GF-D8 (cell line): ENCODE data around the gene CUEDC1.
"Not testable (repeated sequence)": the region's sequence is repeated elsewhere in the genome, so short reads cannot be mapped to it uniquely, and the experiment has no call there.

Experiments used
- DNase-seq: peaks from one replicate; lab custom pipeline; 2025; lab: John Stamatoyannopoulos, UW

Gene CUEDC1

DNA sequence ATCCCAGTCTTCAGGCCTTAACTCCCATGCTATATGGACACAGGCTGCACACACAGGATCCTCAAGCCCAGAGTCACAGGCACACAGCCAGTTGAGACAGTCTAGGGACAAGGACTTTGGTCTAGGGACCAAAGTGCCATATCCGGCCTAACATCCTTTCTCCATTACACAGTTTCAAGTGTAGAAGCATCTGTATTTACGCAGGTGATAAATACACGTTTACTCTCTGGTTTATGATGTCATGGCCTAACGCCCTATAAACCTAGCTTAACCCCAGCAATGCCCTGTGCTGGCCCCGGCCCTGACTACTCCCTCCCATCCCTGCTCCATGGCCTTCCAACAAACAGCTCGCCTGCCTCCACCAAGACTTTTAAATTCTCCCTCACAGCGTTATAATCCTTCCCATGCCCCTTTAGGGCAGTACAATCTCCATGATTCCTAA is 17.1 kb downstream of the CUEDC1 start:
- no peak for DNase-seq

DNA sequence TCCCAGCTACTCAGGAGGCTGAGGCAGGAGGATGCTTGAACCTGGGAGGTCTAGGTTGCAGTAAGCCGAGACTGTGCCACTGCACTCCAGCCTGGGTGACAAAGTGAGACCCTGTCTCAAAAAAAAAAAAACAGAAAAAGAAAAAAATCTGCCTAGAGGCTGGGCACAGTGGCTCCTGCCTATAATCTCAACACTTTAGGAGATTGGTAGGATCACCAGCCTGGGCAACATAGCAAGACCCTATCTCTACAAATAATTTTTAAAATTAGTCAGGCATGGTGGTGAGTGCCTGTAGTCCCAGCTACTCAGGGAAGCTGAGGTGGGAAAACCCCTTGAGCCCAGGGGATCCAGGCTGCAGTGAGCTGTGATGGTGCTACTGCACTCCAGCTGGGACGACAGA is 17.7 kb downstream of the CUEDC1 start:
- no peak for DNase-seq

DNA sequence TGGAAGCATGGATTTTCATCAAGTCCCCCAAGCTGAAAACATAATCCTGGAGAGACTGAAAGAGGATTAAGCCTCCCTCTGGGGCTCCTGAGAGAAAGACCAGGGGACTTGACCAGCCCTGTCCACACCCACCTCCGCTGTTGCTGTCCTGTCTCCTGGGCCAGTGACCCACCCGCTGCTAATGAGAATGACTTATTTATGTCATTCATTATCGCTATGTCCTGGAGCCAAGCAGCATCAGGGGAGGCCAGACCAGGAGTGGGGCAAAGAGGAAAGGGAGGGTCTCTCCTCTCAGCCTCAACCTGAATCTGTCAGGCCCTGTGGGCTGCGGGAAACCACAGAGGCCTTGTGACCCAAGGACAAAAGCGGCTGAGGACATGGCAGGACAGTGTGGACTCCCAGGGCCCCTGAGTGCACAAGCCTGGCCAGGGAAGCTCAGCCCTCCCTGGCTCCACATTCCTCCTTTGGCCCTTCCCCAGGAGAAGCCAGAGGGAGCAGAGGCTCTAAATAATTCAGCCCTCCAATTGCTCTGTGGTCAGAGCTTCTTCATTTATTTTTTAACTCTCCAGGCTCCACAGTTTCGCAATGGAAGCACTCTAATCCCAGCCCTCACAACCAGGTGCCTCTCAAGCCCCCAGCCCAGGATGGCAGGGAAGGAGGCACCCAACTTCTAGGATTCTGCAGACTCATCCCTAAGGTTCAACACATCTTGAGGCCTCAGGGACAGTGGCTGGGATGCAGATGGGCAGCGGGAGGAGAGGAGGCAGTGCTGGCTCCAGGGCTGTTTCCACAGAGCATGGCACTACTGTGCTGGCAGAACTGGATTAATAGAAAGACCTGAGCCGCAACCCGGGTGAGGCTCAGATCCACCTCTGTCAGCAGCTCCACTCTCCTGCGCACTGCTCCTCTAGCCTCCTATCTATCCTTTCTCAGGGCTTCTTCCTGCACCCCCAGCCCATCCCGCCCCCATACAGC is 19.1 kb downstream of the CUEDC1 start:
- DNase-seq: no peak

DNA sequence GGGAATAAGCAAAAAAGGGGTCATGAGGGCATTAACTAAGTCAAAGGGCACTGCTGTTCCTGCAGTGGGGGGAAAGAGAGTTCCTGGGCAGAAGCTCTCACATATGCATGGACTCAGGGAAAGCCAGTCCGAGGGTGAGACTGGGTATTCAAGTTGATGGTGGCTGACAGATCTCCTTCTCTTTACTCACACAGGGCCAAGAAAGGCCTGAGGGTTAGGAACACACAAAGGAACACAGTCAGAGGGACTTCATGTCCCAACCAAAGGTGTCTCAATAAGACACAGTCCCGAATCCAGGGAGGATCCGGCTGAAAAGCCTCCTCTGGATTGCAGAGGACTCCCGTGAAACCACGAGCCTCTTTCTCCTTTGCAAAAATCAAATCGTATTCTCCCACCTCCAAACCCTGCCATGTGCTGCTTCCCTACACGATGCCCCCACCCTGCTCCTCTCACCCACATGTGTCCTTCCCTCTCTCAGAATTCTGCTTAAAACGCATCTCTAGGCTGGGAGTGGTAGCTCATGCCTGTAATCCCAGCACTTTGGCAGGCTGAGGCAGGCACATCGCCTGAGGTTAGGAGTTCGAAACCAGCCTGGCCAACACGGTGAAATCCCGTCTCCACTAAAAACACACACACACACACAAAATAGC is 23.6 kb downstream of the CUEDC1 start:
- no peak for DNase-seq

DNA sequence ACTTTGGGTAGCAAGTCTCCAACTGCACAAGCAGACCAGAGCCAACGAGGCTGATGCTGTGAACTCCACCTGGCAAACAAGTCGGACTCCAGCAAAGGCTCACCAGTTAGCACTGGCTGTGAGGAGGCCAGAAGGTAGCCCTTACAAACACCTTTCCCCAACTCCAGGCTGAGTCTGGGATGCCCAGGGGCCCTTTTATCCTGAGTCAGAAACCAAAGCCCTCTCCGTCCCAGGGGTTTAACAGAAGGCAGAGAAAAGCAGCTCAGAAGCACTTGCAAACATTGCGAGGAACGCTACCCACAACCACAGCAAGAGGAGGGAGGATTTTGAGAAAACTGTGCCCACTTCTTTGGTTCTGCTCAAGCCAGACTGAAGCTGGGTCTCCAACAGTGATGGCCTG is 25.0 kb downstream of the CUEDC1 start:
- DNase-seq: no peak

DNA sequence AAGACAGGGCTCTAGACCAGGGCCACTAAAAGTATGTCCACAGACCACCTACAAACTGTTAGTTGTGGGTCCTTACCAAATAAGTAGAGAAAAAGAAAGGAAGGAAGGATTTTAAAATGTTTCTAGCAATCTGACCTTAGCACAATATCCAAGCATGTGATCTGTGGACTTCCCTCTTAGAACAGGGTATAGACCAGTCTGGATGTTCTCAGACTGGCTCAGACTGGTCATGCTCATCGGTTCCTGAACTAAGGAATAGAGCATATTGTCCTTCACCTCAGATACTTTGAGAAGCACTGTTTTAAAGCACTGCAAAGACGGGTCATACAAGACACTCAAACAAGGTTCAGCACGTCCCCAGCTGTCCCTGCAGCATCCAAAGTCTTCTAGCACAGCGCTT is 25.8 kb downstream of the CUEDC1 start:
- DNase-seq: no peak

DNA sequence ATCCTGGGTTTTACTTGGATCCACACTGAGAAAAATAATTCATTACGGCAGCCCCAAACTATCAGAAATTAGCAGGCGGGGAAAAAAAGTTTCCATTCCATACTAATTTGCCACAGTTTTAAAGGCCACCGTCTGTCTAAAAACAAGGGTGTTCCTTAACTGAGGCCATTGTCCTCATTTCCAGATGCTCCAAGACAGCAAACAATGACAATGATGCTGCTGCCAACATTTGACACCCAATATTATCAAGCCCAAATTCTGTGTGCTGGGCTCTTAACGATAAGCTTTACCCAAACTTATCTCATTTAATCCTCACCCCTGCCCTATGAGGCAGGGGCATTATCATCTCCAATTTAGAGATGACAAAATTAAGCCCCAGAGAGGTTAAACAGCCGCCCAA is 26.3 kb downstream of the CUEDC1 start:
- DNase-seq: no peak

DNA sequence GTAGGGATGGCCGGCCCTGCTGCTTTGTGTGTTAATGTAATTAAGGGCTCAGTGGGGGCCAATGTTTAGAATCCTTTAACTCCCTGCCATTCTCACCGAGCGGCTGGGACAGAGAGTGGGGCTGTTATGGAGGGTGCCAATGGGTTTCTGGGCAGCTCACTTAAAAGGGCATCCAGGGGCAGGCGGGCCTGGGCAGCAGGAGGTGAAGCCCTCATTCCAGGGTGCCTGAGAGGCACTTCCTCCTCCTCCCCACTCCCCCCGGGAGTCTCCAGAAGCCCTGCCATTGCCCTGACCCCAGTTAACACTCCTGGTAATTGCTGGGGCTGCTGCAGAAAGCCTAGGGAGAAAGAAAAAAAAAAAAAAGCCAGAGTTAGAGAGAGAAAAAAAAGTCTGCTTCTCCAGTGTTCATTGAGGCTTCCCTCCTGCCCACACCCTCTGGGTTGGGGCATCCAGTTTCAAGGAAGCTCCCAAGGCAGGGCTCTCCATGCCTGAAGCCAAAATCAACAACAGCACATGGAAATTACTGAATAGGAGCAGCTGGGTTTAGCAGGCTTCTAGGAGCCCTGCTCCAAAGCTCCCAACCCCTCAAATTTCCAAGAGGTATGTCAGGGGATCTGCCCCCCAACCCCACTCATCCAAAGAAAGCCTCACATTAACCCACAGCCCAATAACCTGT is 28.0 kb downstream of the CUEDC1 start:
- DNase-seq: no peak

DNA sequence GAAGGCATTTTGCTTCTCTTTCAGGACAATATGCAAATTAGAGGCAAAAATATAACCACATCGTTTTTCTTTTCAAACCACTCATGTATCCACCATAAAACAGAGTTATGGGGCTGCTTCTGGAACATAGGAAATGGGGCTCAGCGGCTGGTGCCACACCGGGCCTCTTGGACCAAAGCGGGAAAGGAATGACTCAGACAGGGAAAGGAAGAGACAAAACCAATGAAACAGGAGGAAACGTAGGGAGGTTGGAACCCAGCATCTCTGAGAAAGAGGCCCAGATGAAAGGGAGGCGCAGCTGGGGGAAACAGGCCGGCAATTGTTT is 28.5 kb downstream of the CUEDC1 start:
- DNase-seq: no peak

DNA sequence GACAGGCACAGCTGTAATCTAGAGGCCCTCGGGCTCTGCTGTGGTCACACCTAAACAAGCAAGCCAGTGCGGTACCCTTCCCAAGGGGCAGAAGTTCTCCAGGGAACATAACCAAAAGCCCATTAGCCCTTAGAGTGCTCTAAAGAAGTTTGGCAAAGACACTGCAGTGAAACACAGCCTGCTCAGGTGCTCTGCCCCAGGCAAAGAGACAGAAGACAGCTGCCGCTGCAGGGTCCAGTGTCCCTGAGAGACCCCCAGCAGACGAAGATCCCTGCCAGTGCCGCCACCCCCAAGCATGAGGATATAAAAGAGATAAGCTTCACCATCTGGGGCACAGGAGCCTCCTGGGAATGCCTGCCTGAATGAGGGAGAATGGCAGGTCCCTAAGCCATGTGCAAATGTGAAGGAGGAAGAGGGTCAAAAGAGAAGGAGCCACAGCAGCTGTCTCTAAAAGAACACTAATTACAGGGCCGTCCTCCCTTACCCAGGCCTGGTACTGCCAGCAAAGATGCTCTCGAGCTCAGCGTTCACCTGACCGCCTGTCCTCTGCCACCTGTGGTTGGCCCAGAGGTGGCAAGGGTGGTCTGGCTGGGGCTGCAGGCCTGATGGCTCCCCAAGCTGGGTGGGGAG is 29.7 kb downstream of the CUEDC1 start:
- DNase-seq: no peak

DNA sequence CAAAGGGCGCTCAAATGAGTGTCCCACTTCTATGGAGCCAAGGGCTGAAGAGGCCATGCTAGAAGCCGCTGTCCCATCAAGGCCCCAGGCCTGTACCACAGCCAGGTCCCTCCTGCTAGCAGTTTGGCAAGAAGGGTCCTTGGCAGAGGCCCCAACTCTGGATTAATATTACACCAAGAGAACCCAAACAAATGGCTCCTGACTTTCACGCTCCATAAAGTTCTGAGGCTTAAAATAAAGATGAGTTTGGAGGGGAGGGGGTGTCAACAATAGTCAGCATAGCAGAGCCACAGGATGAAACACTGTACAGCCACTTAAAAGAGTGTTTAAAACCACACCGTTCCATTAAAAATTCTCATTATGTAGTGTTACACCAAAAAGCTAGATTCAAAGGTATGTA is 30.5 kb downstream of the CUEDC1 start:
- no peak for DNase-seq

DNA sequence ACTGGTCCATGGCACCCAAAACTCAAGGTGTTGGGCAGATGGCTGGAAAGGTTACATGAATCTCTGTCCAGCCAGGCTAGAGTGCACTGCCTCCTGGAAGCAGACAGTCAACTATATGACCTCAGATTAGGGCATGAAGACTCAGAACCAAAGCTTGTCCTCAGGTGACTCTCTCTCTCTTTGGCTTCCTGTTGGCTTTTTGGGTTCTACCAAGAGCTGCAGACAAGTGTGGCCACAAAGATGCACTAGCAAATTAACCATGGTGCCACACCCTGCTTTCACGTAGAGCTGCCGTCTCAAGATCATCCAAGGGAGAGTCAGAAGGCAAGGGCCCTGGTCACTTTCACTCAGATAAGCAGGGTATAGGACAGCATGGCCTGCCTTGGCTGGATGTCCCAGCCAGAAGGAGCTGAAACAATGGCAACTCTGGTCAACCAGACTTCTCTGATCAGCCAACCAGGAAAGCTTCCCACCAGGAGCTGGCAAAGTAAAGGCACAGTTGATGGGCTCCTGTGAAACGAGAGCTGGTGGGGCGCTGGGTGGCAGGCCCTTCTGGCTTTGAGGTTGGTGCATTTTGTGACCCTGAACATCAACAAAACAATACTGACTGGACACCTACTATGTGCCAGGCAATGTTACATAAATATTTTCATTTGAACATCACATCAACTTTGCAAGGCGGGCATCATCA is 31.9 kb downstream of the CUEDC1 start:
- DNase-seq: no peak

DNA sequence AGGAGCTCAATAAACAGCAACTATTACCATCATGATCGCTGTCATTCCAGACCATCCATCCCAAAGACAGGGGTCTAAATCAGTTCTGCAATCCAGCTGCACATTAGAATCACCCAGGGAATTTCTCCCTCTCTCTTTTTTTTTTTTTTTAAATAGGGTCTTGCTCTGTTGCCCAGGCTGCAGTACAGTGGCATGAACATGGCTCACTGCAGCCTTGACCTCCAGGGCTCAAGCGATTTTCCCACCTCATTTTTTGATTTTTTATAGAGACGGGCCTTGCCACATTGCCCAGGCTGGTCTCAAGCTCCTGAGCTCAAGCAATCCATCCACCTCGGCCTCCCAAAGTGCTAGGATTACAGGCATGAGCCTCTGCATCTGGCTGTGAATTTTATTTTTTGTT is 32.5 kb downstream of the CUEDC1 start:
- not testable (repeated sequence) for DNase-seq

DNA sequence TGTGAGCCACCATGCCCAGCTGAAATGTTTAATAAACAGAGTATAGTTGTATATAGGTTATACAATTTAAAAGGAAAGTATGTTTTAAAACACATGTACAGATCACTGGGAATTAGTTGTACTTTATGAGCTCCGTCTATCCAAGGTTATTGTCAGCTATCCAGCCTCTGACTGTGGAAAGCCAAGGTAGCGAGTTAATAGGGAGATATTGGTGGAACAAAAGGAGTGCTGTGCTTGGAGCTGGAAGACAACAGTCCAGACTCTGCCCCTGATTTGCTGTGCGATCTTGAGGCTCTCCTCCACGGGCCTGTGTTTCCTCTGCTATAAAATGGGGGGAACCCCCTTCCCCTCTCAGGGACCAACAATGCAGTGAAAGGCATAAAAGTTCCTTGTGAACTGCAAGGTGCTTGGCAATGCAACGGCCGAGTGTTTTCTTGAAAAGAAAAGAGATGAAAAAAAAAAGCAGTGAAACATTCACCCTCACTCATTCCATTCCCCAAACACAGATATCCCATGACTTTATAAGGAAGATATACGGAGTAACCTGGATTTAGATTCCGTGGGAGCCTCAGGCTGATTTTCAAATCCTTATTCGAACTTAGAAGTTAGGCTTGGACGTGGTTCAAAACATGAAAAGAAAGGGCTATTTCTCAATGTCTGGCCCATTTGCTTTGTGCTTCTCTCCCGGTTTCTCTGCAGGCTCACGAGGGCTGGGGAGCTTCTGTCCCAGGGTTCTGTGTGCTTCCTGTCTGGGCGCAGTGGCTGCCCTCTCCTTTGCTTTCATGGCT is 34.1 kb downstream of the CUEDC1 start:
- DNase-seq: no peak

DNA sequence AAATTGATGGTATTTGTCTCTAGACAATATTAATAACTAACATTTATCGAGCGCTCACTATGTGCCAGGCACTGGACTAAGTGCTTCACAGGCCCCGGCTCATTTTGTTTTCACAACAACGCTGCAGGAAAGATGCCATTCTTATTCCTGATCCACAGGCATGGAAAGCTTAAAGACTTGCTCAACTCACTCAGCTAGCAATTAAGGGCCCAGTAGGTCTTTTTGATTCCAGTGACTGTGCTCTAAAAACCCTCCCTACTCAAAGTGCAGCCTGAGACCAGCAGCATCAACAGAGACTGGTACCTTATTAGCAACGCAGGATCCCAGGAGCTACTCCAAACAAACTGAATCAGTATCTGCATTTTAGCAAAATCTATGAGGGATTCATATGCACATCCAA is 35.3 kb downstream of the CUEDC1 start:
- no peak for DNase-seq

DNA sequence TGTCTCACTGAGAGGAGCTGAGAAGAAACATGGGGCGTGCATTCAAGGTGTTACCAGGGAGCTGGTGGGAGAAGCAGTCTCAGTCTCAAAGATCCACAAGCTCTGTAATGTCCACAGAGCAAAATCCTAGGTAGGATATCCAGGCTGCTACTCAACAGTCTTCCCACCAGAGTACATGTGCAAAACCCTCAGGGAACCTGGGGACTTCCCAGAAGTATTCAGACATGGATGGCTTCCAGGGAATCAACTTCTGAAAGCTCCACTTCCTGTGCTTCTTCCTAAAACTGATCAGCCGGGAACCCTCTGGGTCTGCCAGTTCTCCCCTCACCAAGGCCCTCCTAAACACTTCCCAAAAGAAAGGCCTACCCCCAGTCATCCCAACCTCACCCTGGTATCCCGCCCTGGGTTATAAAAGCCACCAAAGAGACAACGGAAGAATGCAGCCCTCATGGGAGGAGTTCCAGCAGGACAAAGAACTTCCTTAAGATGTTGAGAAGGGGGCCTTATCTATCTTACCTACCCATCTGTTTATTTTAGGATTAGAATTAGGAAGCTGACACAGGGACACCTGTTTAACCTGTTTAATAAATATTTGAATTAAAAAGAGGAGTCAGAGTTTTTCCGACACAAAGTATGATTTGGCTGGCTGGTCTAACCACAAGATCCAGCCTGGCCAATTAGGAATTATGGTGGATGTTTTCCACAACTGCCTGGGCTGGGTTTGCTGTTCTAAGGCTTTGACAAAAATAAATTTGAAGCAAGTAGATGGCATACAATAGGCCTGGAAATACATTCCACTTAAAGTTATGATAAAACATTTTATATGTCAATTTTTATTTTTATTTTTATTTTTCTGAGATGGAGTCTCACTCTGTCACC is 37.0 kb downstream of the CUEDC1 start:
- DNase-seq: no peak

DNA sequence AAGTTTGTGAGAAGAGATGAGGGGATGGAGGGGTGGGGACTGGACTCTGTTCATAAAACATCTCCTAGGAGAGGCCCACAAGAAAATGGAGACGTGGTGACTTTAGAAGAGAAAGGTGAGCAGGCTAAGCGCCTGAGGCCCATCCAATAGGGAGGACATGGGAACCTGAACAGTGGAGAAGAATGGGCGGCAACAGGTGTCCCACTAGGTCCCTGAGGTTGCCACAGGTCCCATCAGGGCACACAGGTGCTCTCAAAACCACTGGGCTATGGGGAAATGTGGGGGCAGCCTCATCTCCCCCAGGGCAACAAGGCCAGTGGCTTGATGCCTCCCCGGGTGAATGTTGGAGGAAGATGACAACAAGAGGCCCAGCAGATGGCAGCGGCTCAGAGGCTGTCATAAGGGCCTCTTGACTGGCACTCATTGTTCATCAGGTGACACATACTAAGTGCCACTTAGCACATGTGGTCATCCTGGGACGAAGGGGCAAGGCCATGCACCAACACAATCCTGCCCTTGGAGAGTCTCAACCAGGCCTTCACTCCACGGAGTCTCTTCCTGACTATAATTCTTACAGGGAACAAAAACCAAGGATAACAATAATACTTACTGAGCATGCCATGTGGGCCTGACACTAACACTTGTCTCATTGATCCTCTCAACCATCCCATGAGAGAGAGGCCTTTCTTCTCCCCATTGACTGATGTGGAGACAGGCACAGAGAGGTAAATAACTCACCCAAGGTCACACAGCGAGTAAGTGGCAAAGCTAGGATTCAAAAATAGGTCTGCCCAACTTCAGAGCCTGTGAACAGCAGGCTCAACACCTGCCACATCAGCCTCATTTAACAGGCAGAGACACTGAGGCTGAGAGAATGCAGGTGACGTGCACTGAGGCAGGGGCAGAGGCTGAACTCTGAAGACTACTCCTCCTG is 38.0 kb downstream of the CUEDC1 start:
- no peak for DNase-seq

DNA sequence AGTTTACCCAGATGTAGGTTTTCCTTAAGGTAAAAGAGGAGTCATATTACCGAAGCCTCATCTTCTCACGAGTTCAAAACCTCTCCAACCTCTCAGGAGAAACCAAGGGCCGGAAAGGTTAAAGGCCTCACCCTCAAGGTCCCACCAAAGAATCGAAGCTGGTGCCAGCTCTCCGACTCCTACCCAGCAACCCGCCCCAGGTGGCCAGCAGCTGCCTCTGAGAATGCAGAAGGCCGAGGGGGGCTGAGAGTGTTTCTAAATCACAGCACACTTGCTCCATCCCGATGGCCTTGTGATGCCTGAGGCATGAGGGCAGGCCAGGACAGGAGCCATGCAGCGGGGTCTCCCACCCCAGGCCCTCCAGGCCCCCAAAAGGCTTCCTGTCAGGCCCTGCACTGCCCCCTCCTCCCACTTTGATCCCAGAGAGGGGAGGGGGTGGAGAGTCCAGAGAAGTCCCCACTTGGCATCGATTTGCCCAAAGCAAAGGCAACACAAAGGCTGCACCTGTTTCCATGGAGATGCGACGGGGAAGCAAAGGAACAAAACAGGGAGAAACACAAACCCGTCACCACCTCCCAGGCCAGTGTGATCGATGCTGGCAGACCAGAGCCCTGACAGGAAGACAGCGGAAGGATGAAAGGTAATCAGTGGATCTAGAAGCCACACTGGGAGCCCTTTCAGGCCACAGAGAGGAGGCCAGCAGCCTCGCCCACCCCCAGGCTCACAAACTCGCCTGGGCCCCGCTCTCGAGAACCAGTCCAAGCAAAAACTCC is 39.0 kb downstream of the CUEDC1 start:
- DNase-seq: no peak
